Measurements from ENCODE around the gene KCNH1.

Gene KCNH1

GRCh38 chr1:210746024-210746731 is 387.8 kb downstream of the KCNH1 start:
- no peak overlapping the region for H3K27ac Mint-ChIP-seq
- ATAC-seq = no peak
- no peaks in the 10 kb centered on the region for H3K36me3 Mint-ChIP-seq

DNA sequence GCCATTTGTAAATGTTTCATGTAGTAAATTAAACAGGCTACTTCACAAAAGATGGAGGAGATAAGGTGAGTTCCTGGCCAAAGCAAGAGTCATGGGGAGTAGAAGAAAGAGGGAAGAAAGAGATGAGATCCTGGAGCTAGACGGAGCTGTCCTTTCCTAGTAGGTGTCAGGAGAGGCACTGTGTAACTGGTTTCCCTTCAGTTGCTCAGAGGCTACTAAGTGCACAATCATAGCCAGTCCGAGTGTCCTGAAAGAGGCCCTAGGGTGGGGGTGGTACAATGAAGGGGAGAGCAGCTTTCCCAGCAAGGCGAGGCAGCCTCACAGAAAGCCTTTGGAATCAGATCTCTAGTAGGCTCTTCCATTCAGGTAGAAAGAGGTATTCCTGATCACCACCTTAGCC is 390.9 kb downstream of the KCNH1 start:
- no peak overlapping the region for H3K4me3 Mint-ChIP-seq
- no peak for ATAC-seq
- H3K27ac Mint-ChIP-seq = no peak overlapping the region
- peaks cover 13% of the 10 kb centered on the region for H3K27me3 Mint-ChIP-seq
- no peaks in the 10 kb centered on the region for H3K36me3 Mint-ChIP-seq
- H3K4me1 Mint-ChIP-seq = no peaks in the 10 kb centered on the region
- peaks cover under 1% of the 10 kb centered on the region for H3K9me3 Mint-ChIP-seq

More at GRCh38 chr1:210746024-210746731, 387.8 kb downstream of the KCNH1 start:
- H3K4me3 Mint-ChIP-seq = no peak overlapping the region
- no peaks in the 10 kb centered on the region for H3K9me3 Mint-ChIP-seq
- H3K4me1 Mint-ChIP-seq = no peaks in the 10 kb centered on the region
- H3K27me3 Mint-ChIP-seq = peaks cover 10% of the 10 kb centered on the region

DNA sequence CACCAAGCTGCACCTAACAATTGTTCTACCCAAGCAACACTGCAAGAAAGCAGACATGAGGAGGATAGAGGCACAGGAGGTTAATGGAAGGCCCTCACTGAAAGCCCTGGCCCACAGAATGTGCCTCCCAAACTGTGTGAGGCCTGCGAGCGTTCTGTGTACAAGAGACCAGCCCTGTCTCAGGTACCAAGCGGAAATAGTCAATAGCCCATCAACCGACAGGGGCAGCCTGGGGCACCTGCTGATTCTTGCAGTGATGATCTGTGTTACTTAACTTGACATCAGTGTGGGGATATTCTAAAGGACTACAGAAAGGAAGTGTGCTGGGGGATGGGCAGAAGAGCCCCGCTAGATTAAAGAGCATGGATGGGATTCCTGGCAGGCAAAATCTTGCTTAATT is 392.4 kb downstream of the KCNH1 start:
- Mint-ChIP-seq H3K4me3 (no peak overlapping the region), H3K36me3 (no peaks in the 10 kb centered on the region), H3K27ac (no peak overlapping the region), H3K27me3 (peaks cover 14% of the 10 kb centered on the region), H3K4me1 (no peaks in the 10 kb centered on the region), H3K9me3 (peaks cover 3% of the 10 kb centered on the region)
- ATAC-seq = no peak

DNA sequence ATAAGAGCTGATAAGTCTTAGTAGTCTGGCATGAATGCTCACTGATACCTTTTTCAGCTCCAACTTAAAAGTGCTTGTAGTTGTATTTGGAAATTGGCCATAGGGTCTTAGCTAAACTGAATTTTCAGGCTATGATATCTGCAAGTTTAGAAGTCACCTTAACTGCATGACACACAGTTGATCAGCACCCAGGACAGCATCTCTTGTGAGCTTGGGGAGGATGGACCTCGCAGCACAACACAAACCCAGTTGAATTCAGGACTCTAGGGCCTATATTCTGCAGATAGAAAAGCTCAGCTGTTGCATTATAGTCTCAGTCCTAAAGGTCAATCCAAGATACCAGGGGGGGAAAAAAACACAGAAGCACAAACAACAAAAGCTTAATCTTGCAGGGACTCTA is 394.3 kb downstream of the KCNH1 start:
- H3K9me3 Mint-ChIP-seq = peaks cover 3% of the 10 kb centered on the region
- H3K27me3 Mint-ChIP-seq = peaks cover 12% of the 10 kb centered on the region
- H3K4me1 Mint-ChIP-seq = no peaks in the 10 kb centered on the region
- no peak for ATAC-seq
- no peak overlapping the region for H3K4me3 Mint-ChIP-seq
- H3K36me3 Mint-ChIP-seq = no peaks in the 10 kb centered on the region
- no peak overlapping the region for H3K27ac Mint-ChIP-seq

GRCh38 chr1:210738256-210738655 is 395.7 kb downstream of the KCNH1 start:
- Mint-ChIP-seq H3K36me3 (no peaks in the 10 kb centered on the region), H3K27ac (no peak overlapping the region), H3K9me3 (peaks cover 3% of the 10 kb centered on the region), H3K4me1 (no peaks in the 10 kb centered on the region), H3K27me3 (peaks cover 12% of the 10 kb centered on the region), H3K4me3 (no peak overlapping the region)
- no peak for ATAC-seq

GRCh38 chr1:210736713-210737112 is 397.2 kb downstream of the KCNH1 start:
- Mint-ChIP-seq H3K9me3 (peaks cover 3% of the 10 kb centered on the region), H3K36me3 (no peaks in the 10 kb centered on the region)
- no peak for ATAC-seq

DNA sequence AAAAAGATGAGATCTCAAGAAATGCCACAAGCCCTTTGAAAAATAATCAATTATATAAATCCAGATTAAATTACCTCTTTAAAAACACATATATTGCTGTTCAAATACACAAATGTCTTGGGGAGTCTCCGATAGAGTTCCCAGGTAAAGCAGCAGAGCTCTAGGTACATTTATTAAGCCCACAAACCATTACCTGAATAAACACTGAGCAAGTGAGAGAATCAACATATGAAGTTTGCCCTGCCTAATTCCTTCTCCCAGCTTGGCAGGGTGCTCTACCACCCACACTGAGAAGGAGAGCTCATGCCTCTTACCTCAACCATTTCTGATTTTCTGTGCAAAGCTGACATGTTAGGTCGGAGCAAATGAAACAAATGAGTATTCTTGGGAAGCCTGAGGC is 402.4 kb downstream of the KCNH1 start:
- no peak overlapping the region for H3K27ac Mint-ChIP-seq
- H3K4me1 Mint-ChIP-seq = no peaks in the 10 kb centered on the region
- H3K36me3 Mint-ChIP-seq = no peaks in the 10 kb centered on the region
- no peaks in the 10 kb centered on the region for H3K9me3 Mint-ChIP-seq
- ATAC-seq = no peak
- no peak overlapping the region for H3K4me3 Mint-ChIP-seq
- no peaks in the 10 kb centered on the region for H3K27me3 Mint-ChIP-seq

More at GRCh38 chr1:210736713-210737112, 397.2 kb downstream of the KCNH1 start:
- H3K4me1 Mint-ChIP-seq = no peaks in the 10 kb centered on the region
- H3K27ac Mint-ChIP-seq = no peak overlapping the region
- peaks cover 12% of the 10 kb centered on the region for H3K27me3 Mint-ChIP-seq
- no peak overlapping the region for H3K4me3 Mint-ChIP-seq

GRCh38 chr1:210731193-210731592 is 402.8 kb downstream of the KCNH1 start:
- Mint-ChIP-seq H3K27me3 (peaks cover under 1% of the 10 kb centered on the region), H3K4me3 (no peak overlapping the region), H3K4me1 (no peaks in the 10 kb centered on the region), H3K36me3 (no peaks in the 10 kb centered on the region), H3K9me3 (no peaks in the 10 kb centered on the region), H3K27ac (no peak overlapping the region)
- no peak for ATAC-seq

DNA sequence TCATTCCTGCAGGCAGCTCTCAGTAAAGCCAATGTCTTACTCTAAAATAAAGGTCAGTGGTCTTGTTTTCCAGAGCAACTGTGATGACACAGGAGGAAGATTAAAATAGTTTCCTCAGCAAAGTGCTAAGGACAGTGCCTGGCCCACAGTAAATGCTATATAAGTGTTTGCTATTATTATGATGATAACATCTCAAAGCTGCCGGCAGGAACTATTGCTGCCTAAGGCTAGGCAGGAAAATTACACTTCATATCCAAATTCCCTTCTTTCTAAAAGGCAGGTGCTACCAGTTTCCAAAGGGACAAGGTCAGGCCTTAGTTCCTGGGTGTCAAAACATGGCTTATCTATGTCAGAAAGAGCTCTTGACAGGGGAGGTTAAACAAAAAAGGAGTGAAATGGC is 403.9 kb downstream of the KCNH1 start:
- H3K27me3 Mint-ChIP-seq = peaks cover 8% of the 10 kb centered on the region
- H3K4me3 Mint-ChIP-seq = no peak overlapping the region
- H3K36me3 Mint-ChIP-seq = no peaks in the 10 kb centered on the region
- no peaks in the 10 kb centered on the region for H3K9me3 Mint-ChIP-seq
- no peak for ATAC-seq
- H3K4me1 Mint-ChIP-seq = no peaks in the 10 kb centered on the region
- no peak overlapping the region for H3K27ac Mint-ChIP-seq

- ATAC-seq = no peak
- Mint-ChIP-seq H3K4me3 (no peak overlapping the region), H3K4me1 (no peaks in the 10 kb centered on the region)
Measured at GRCh38 chr1:210728437-210729149, 405.4 kb downstream of the KCNH1 start.

GRCh38 chr1:210727709-210728108 is 406.2 kb downstream of the KCNH1 start:
- Mint-ChIP-seq H3K9me3 (no peaks in the 10 kb centered on the region), H3K36me3 (no peaks in the 10 kb centered on the region), H3K4me1 (no peaks in the 10 kb centered on the region), H3K27ac (no peak overlapping the region), H3K4me3 (no peak overlapping the region), H3K27me3 (peaks cover 8% of the 10 kb centered on the region)
- ATAC-seq = no peak

More at GRCh38 chr1:210728437-210729149, 405.4 kb downstream of the KCNH1 start:
- H3K36me3 Mint-ChIP-seq = no peaks in the 10 kb centered on the region
- peaks cover 8% of the 10 kb centered on the region for H3K27me3 Mint-ChIP-seq
- H3K9me3 Mint-ChIP-seq = no peaks in the 10 kb centered on the region
- H3K27ac Mint-ChIP-seq = no peak overlapping the region

DNA sequence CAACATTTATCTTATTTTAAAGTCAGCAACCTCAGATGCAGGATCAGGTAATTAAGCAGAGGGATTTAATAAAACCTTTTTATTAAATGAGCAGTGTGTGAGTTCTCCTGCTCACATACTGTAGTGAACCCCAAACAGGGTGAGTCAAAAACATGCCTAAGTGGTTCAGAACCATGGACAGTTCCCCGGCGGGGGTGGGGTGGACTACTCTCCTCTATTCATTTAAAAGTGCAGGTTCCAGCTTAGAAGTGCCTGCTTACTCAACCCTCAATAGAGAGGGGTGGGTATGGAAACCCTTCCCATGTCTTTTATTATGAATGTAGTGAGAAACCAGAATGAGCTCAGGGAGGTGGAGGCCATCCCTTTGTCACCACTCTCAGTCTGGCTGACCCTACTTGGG is 407.3 kb downstream of the KCNH1 start:
- H3K27me3 Mint-ChIP-seq = peaks cover 8% of the 10 kb centered on the region
- no peaks in the 10 kb centered on the region for H3K36me3 Mint-ChIP-seq
- no peak for ATAC-seq
- H3K4me1 Mint-ChIP-seq = no peaks in the 10 kb centered on the region
- no peak overlapping the region for H3K4me3 Mint-ChIP-seq
- no peaks in the 10 kb centered on the region for H3K9me3 Mint-ChIP-seq
- no peak overlapping the region for H3K27ac Mint-ChIP-seq

DNA sequence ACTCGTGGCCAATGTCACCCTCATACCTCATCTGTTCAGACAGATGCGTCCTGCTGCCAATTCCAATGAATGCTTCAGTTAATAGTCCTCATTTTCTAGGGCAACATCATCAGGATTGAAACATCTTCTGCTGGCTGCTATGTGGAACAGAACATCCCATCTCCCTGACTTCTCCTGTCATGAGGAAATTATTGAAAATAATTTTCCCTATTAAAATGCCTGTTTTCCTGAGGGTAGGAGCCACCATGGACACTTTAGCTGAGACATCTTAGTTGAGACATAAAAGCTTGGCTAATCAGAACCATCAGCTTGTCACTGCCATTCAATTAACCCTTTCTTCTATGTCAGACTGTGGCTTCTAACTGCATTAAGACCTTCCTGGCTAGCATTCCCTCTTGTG is 409.2 kb downstream of the KCNH1 start:
- Mint-ChIP-seq H3K4me1 (no peaks in the 10 kb centered on the region), H3K36me3 (no peaks in the 10 kb centered on the region), H3K27ac (no peak overlapping the region), H3K9me3 (no peaks in the 10 kb centered on the region), H3K27me3 (peaks cover 8% of the 10 kb centered on the region), H3K4me3 (no peak overlapping the region)
- ATAC-seq = no peak

GRCh38 chr1:210723646-210724045 is 410.3 kb downstream of the KCNH1 start:
- no peaks in the 10 kb centered on the region for H3K9me3 Mint-ChIP-seq
- ATAC-seq = no peak
- peaks cover 8% of the 10 kb centered on the region for H3K27me3 Mint-ChIP-seq
- no peaks in the 10 kb centered on the region for H3K4me1 Mint-ChIP-seq
- no peaks in the 10 kb centered on the region for H3K36me3 Mint-ChIP-seq
- H3K4me3 Mint-ChIP-seq = no peak overlapping the region
- H3K27ac Mint-ChIP-seq = no peak overlapping the region

- Mint-ChIP-seq H3K27me3 (peaks cover 8% of the 10 kb centered on the region), H3K4me3 (no peak overlapping the region), H3K27ac (no peak overlapping the region), H3K9me3 (no peaks in the 10 kb centered on the region), H3K36me3 (no peaks in the 10 kb centered on the region), H3K4me1 (no peaks in the 10 kb centered on the region)
- no peak for ATAC-seq
Measured at GRCh38 chr1:210722410-210723081, 411.4 kb downstream of the KCNH1 start.

- ATAC-seq = no peak
- H3K27ac Mint-ChIP-seq = no peak overlapping the region
- H3K36me3 Mint-ChIP-seq = peaks cover 11% of the 10 kb centered on the region
- H3K4me3 Mint-ChIP-seq = no peak overlapping the region
- no peaks in the 10 kb centered on the region for H3K9me3 Mint-ChIP-seq
- H3K27me3 Mint-ChIP-seq = no peaks in the 10 kb centered on the region
- no peaks in the 10 kb centered on the region for H3K4me1 Mint-ChIP-seq
Measured at GRCh38 chr1:210715072-210715471, 418.9 kb downstream of the KCNH1 start.
